Sigmoid colon (tissue), 7 donors: ENCODE measurements around the gene TASOR2. TPM values are rescaled to one million over a fixed set of nuclear protein-coding genes. Genes with fewer than 3 reads are reported as not detected.

Experiments
- DNase-seq: peaks from one replicate; pipeline ENCODE4 v3.0.0-alpha.2; 2019
- H3K27ac ChIP-seq, 4 donors: fragments of 200-600 bp; sonication (generic); one replicate each; pipeline ENCODE4 v1.5.1; 2016 to 2019; ENCODE audit warnings: mild to moderate bottlenecking in 1 of 4
- H3K27me3 ChIP-seq, 3 donors: fragments of 200-600 bp; sonication (generic); one replicate each; pipeline ENCODE4 v1.5.1; 2019; ENCODE audit warnings: mild to moderate bottlenecking in 1 of 3
- H3K36me3 ChIP-seq, 4 donors: fragments of 200-600 bp; sonication (generic); one replicate each; pipeline ENCODE4 v1.5.1; 2016 to 2019
- H3K4me1 ChIP-seq, 4 donors: fragments of 200-600 bp; sonication (generic); one replicate each; pipeline ENCODE4 v1.5.1; 2017 to 2019
- H3K4me3 ChIP-seq, 4 donors: fragments of 200-600 bp; sonication (generic); one replicate each; pipeline ENCODE4 v1.5.1; 2017 to 2019; ENCODE audit warnings: mild to moderate bottlenecking in 2 of 4, moderate library complexity in 1 of 4
- H3K9me3 ChIP-seq, 4 donors: fragments of 200-600 bp in 3 of 4; sonication (generic) in 3 of 4; one replicate each; pipeline versions ENCODE4 v1.5.1 to v1.6.1; 2013 to 2019
- CTCF ChIP-seq, 4 experiments: fragments of 450-650 bp in 3 of 4; fragments of 200-600 bp in 1 of 4; IDR thresholded peaks; one replicate each; pipeline ENCODE4 v1.5.1; 2016 to 2019; ENCODE audit warnings: antibody characterized with exemption in 4 of 4, mild to moderate bottlenecking in 3 of 4, moderate library complexity in 2 of 4
- EP300 ChIP-seq, 4 donors: sonication (generic); formaldehyde crosslinking; IDR thresholded peaks; one replicate each; pipeline ENCODE4 v1.6.1; 2017; ENCODE audit warnings: antibody characterized with exemption in 4 of 4
- POLR2A ChIP-seq, 2 donors: fragments of 450-650 bp; IDR thresholded peaks; one replicate each; pipeline ENCODE4 v1.6.1; 2016; ENCODE audit warnings: antibody characterized with exemption in 2 of 2, mild to moderate bottlenecking in 2 of 2, moderate library complexity in 2 of 2
- POLR2AphosphoS5 ChIP-seq, 4 donors: sonication (generic); formaldehyde crosslinking; IDR thresholded peaks; one replicate each; pipeline ENCODE4 v1.6.1; 2017; ENCODE audit warnings: antibody characterized with exemption in 4 of 4
- WGBS, 2 donors: extraction: QIAGEN DNeasy Blood & Tissue Kit; methylation state at CpG; one replicate each; pipeline ENCODE4 v1.1.7; 2013; 5-methylcytosine and 5-hydroxymethylcytosine counted together
- intact Hi-C: fragments of 100-400 bp; cut with DNase I; formaldehyde crosslinking; loops from one replicate; pipeline ENCODE4 v1.15.1; 2023
- polyA plus RNA-seq, 3 donors: library from polyadenylated mRNA; stranded (reverse); fragments of 200-250 nt; gene quantifications; one replicate each; pipeline ENCODE4 v1.2.3, GENCODE V29; 2013
- total RNA-seq, 4 donors: library from RNA; depleted of rRNA; stranded (reverse); fragments of >200 nt; gene quantifications; one replicate each; pipeline ENCODE4 v1.1.0, GENCODE V29; 2016
- donor health status: healthy with polysubstance abuse.
- donor health status: Bipolar disorder and iron deficiency.
- donor health status: healthy.

TASOR2 gene
- total and polyA plus RNA-seq, 7 donors = 3.5 to 66.7 (median 56.6) TPM

- TF ChIP-seq POLR2AphosphoS5 (IDR thresholded peaks at IDR 0.05) (no peak), POLR2A (IDR thresholded peaks at IDR 0.05) (no peak), CTCF (IDR thresholded peaks at IDR 0.05) (no peak), EP300 (IDR thresholded peaks at IDR 0.05) (no peak)
- Histone ChIP-seq H3K9me3 (no peaks in the 10 kb centered on the region), H3K27ac (no peak overlapping the region), H3K36me3 (no peaks in the 10 kb centered on the region), H3K4me1 (peaks cover 0 to 19% (median 11%) of the 10 kb centered on the region in 4 donors), H3K27me3 (no peaks in the 10 kb centered on the region), H3K4me3 (no peak overlapping the region)
- DNase-seq = no peak
- 30 to 73% methylated on average over 2 of the region's 2 CpGs for WGBS, 2 donors
- intact Hi-C loops = no loop called here
These were observed 12.7 kb downstream of the TASOR2 start for GRCh38 chr10:5697342-5697741.

DNA sequence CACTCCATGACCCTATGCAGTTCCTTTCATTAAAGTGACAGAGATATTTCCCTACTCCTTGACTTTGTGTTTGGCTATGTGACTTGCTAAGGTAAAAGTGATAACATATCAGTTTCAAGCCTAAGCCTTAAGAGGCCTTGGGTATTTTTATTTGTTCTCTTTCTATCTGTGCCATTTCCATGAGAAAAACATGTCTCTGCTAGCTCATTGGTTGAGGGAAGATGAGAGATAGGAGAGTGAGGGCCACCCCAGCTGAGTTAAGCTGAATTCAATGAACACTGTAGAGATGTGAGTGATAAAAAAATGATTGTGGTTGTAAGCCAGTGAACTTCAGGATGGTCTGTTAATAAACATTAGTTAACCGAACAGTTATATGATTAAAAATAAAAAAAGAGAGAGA is 13.4 kb downstream of the TASOR2 start:
- Histone ChIP-seq H3K9me3 (no peaks in the 10 kb centered on the region), H3K27ac (no peak overlapping the region), H3K4me3 (no peak overlapping the region), H3K36me3 (no peaks in the 10 kb centered on the region), H3K4me1 (peaks cover 0 to 12% (median 4%) of the 10 kb centered on the region in 4 donors), H3K27me3 (no peaks in the 10 kb centered on the region)
- DNase-seq = no peak
- 90 to 91% methylated on average over 1 of the region's 1 CpG for WGBS, 2 donors
- no peak for TF ChIP-seq POLR2A (IDR thresholded peaks at IDR 0.05)
- no peak for TF ChIP-seq EP300 (IDR thresholded peaks at IDR 0.05)
- TF ChIP-seq CTCF (IDR thresholded peaks at IDR 0.05) = no peak
- TF ChIP-seq POLR2AphosphoS5 (IDR thresholded peaks at IDR 0.05) = no peak
- intact Hi-C loops = no loop called here

- Histone ChIP-seq H3K27me3 (no peaks in the 10 kb centered on the region), H3K4me3 (no peak overlapping the region), H3K9me3 (no peaks in the 10 kb centered on the region), H3K4me1 (peaks cover 0 to 8% (median 0%) of the 10 kb centered on the region in 4 donors), H3K36me3 (no peaks in the 10 kb centered on the region), H3K27ac (no peak overlapping the region)
- TF ChIP-seq EP300 (IDR thresholded peaks at IDR 0.05) (no peak), CTCF (IDR thresholded peaks at IDR 0.05) (no peak), POLR2AphosphoS5 (IDR thresholded peaks at IDR 0.05) (no peak)
- DNase-seq = no peak
- intact Hi-C loops = no loop called here
These were observed 23.7 kb downstream of the TASOR2 start for GRCh38 chr10:5708356-5708755.

DNA sequence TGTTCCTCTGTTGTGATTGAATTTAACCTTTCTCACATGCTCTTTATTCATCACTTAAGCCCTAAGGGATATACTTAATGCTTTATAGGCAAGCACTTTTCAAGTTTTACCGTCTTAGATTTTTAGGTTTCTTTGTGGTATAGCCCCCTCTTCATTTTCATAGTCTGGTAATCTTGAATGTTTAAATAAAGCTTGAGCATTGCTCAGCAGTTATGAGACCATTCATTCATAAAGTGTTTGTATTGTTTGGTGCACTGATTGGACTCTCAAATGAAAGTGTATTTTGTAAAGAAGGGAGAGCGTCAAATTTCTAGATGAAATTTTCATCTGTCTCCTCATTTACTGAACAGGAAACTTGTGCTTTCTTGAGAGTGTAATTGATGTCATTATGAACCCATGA is 25.2 kb downstream of the TASOR2 start:
- no peak overlapping the region for H3K27ac ChIP-seq
- H3K4me1 ChIP-seq = peaks cover 0 to 8% (median 0%) of the 10 kb centered on the region in 4 donors
- no peak overlapping the region for H3K4me3 ChIP-seq
- intact Hi-C loops = no loop called here
- H3K9me3 ChIP-seq = no peaks in the 10 kb centered on the region
- 71 to 88% methylated on average over 2 of the region's 2 CpGs for WGBS, 2 donors
- no peaks in the 10 kb centered on the region for H3K36me3 ChIP-seq
- no peaks in the 10 kb centered on the region for H3K27me3 ChIP-seq
- no peak for DNase-seq
- TF ChIP-seq POLR2AphosphoS5 (IDR thresholded peaks at IDR 0.05) = no peak
- no peak for TF ChIP-seq EP300 (IDR thresholded peaks at IDR 0.05)
- no peak for TF ChIP-seq CTCF (IDR thresholded peaks at IDR 0.05)
- no peak for TF ChIP-seq POLR2A (IDR thresholded peaks at IDR 0.05)

- WGBS, 2 donors = 6 to 43% methylated on average over 1 of the region's 1 CpG
- Histone ChIP-seq H3K9me3 (no peaks in the 10 kb centered on the region), H3K27me3 (no peaks in the 10 kb centered on the region), H3K4me1 (peaks cover 0 to 8% (median 0%) of the 10 kb centered on the region in 4 donors), H3K4me3 (peak overlapping the region in 2 of 4 donors; percentile 10 to 18), H3K36me3 (no peaks in the 10 kb centered on the region), H3K27ac (no peak overlapping the region)
- intact Hi-C loops = no loop called here
- TF ChIP-seq EP300 (IDR thresholded peaks at IDR 0.05) (no peak), CTCF (IDR thresholded peaks at IDR 0.05) (no peak), POLR2A (IDR thresholded peaks at IDR 0.05) (no peak)
- DNase-seq = no peak
These were observed 26.2 kb downstream of the TASOR2 start for GRCh38 chr10:5710859-5711258.
